Measurements from ENCODE around the gene NLK. TPM values are rescaled to one million over a fixed set of nuclear protein-coding genes. Genes with fewer than 3 reads are reported as not detected.

The NLK gene
- total and polyA plus RNA-seq, 2 of the 13 experiments (the other 11 are each of a cell fraction or from before 2014, with no cell fraction given) = 13.4 to 14.6 TPM

- POLR2A ChIA-PET = interaction anchor here (5.4 kb wide), 1 partner anchor 15 kb away, joined by 35 read pairs; no protein-coding TSS in a partner anchor
- no peak overlapping the region for H3K4me2 ChIP-seq (ENCODE audit: low read depth, low read length)
- CTCF ChIA-PET (ENCODE audit: low intra/inter-chr PET ratio, low total read pairs) = no interaction called here
- intact Hi-C loops (cut with micrococcal nuclease; ENCODE audit: unreplicated experiment) = loop anchor here (10.0 kb wide), 1 partner anchor 49 kb away; no protein-coding TSS in a partner anchor
- BruUV-seq (replicated peaks) = no TSS peak
- H2AFZ ChIP-seq (ENCODE audit: low read length) = no peak overlapping the region
- H3K79me2 ChIP-seq (ENCODE audit: insufficient read depth, low read length) = peaks cover 22% of the 10 kb centered on the region
- FAIRE-seq (no peak), ATAC-seq (no peak), DNase-seq (ENCODE audit: low spot score) (no peak)
- H3K27me3 ChIP-seq (ENCODE audit: control insufficient read depth in 1 of 2, insufficient read depth in 2 of 2, low read length in 2 of 2) = no peaks in the 10 kb centered on the region
- no peak for TF ChIP-seq NRL (CRISPR knock-in tag; IDR thresholded peaks at IDR 0.05; ENCODE audit: borderline replicate concordance)
- no peak for TF ChIP-seq PITX1 (CRISPR knock-in tag; IDR thresholded peaks at IDR 0.05)
- TF ChIP-seq ZNF772 (CRISPR knock-in tag; IDR thresholded peaks at IDR 0.05) = no peak
- TF ChIP-seq CAMTA2 (CRISPR knock-in tag; IDR thresholded peaks at IDR 0.05; ENCODE audit: borderline replicate concordance) = no peak
- no peak for TF ChIP-seq ZNF678 (CRISPR knock-in tag; IDR thresholded peaks at IDR 0.05)
- WGBS (ENCODE audit: low lambda C conversion rate) = 80% methylated on average over 3 of the region's 3 CpGs
- peaks cover 60% of the 10 kb centered on the region for H3K4me1 ChIP-seq (ENCODE audit: insufficient read depth, low read length)
- peaks cover 6% of the 10 kb centered on the region; the same call in 1 of the 2 replicates for H4K20me1 ChIP-seq (ENCODE audit: insufficient read depth, low read length)
- H3K9me3 ChIP-seq (ENCODE audit: low read length) = no peaks in the 10 kb centered on the region
- H3K36me3 ChIP-seq (replicated peaks in 1 of 2; ENCODE audit: control insufficient read depth in 1 of 2, insufficient read depth in 2 of 2, low read length in 2 of 2) = no peaks in the 10 kb centered on the region
- H3K27ac ChIP-seq (ENCODE audit: extremely low read length, insufficient read depth, low read length) = no peak overlapping the region
- H3K4me3 ChIP-seq (replicated peaks in 1 of 3; ENCODE audit: insufficient read depth in 1 of 3, low read depth in 2 of 3, low read length in 3 of 3) = no peak overlapping the region
- in situ Hi-C loops (cut with HindIII; ENCODE audit: extremely low pct_ligation_motif_present, low pct_unique_long_range_greater_than_20kb) = no loop called here
- no peak overlapping the region for H3K9ac ChIP-seq (ENCODE audit: insufficient read depth, low read depth, low read length)
Observed at GRCh38 chr17:28056276-28056620, 13.8 kb downstream of the NLK start.

- intact Hi-C loops (cut with micrococcal nuclease; ENCODE audit: unreplicated experiment) = loop anchor here (10.0 kb wide), 1 partner anchor 47 kb away; no protein-coding TSS in a partner anchor
- Histone ChIP-seq H3K9me3 (ENCODE audit: low read length) (no peaks in the 10 kb centered on the region), H2AFZ (ENCODE audit: low read length) (no peak overlapping the region), H4K20me1 (ENCODE audit: insufficient read depth, low read length) (peaks cover 4% of the 10 kb centered on the region; the same call in 1 of the 2 replicates), H3K27me3 (ENCODE audit: control insufficient read depth in 1 of 2, insufficient read depth in 2 of 2, low read length in 2 of 2) (no peaks in the 10 kb centered on the region), H3K4me1 (ENCODE audit: insufficient read depth, low read length) (peaks cover 44% of the 10 kb centered on the region), H3K79me2 (ENCODE audit: insufficient read depth, low read length) (peaks cover 26% of the 10 kb centered on the region), H3K27ac (ENCODE audit: extremely low read length, insufficient read depth, low read length) (no peak overlapping the region), H3K4me3 (replicated peaks in 1 of 3; ENCODE audit: insufficient read depth in 1 of 3, low read depth in 2 of 3, low read length in 3 of 3) (no peak overlapping the region), H3K4me2 (ENCODE audit: low read depth, low read length) (no peak overlapping the region), H3K36me3 (replicated peaks in 1 of 2; ENCODE audit: control insufficient read depth in 1 of 2, insufficient read depth in 2 of 2, low read length in 2 of 2) (no peaks in the 10 kb centered on the region), H3K9ac (ENCODE audit: insufficient read depth, low read depth, low read length) (no peak overlapping the region)
- in situ Hi-C loops (cut with HindIII; ENCODE audit: extremely low pct_ligation_motif_present, low pct_unique_long_range_greater_than_20kb) = no loop called here
- WGBS (ENCODE audit: low lambda C conversion rate) = 89% methylated on average over 1 of the region's 1 CpG
- DNase-seq (ENCODE audit: low spot score) (peak; percentile 49), FAIRE-seq (no peak), ATAC-seq (peak; percentile 59)
- BruUV-seq (replicated peaks) = no TSS peak
- ChIA-PET POLR2A (interaction anchor here (2.6 kb wide), 1 partner anchor 17 kb away, joined by 10 read pairs; no protein-coding TSS in a partner anchor), CTCF (ENCODE audit: low intra/inter-chr PET ratio, low total read pairs) (no interaction called here)
- TF ChIP-seq FOXA3 (CRISPR knock-in tag; IDR thresholded peaks at IDR 0.05) = peak; percentile 95
- TF ChIP-seq SIN3B (IDR thresholded peaks at IDR 0.05; ENCODE audit: low read length) = no peak
- peak; percentile 52; the same call in 1 of the 2 replicates for TF ChIP-seq FOXP4 (CRISPR knock-in tag; IDR thresholded peaks at IDR 0.05)
- no peak for TF ChIP-seq FOXA1 (IDR thresholded peaks at IDR 0.05)
- TF ChIP-seq FOXA1 (CRISPR knock-in tag; IDR thresholded peaks at IDR 0.05) = peak; percentile 86
- TF ChIP-seq HNRNPL (IDR thresholded peaks at IDR 0.05; ENCODE audit: low read depth, low read length) = no peak
Observed at GRCh38 chr17:28057731-28058246, 15.3 kb downstream of the NLK start.
